ENCODE data around the gene DYRK1B. TPM values are rescaled to one million over a fixed set of nuclear protein-coding genes. Genes with fewer than 3 reads are reported as not detected.

DYRK1B gene
- total and polyA plus RNA-seq, 2 experiments from 2014 or later, result 6.5 to 8.6 TPM

DNA sequence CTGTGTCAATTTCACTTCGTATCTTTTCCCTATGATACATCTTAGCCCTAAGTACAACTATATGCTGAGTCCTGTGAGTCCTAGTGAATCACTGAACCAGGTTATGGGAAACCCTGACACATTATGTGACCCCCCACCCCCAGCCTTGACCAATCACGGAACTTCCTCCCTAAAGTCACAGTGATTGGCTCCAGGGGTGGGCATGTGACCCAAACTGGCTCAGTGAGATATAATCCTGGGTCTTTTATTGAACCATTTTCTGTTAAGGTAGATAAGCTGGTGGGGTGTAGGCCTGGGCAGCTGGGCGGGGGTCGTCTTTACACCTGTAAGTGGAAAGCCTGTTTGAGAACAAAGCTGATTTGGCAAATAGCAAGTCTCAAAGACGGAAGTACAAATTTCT is 32.0 kb upstream of the DYRK1B start:
- no peak overlapping the region for H3K4me3 Mint-ChIP-seq
- Histone ChIP-seq H3K4me3 (no peak overlapping the region), H3F3A (replicated peaks; ENCODE audit: low read depth) (no peaks in the 10 kb centered on the region), H3K79me2 (replicated peaks; ENCODE audit: insufficient read depth) (no peaks in the 10 kb centered on the region), H2AFZ (no peak overlapping the region), H3K27ac (ENCODE audit: low read depth) (no peak overlapping the region), H4K20me1 (replicated peaks; ENCODE audit: insufficient read depth) (no peaks in the 10 kb centered on the region), H3K9me2 (ENCODE audit: insufficient read depth) (no peaks in the 10 kb centered on the region), H3K27me3 (ENCODE audit: insufficient read depth) (no peaks in the 10 kb centered on the region), H3K36me3 (ENCODE audit: insufficient read depth) (no peaks in the 10 kb centered on the region), H3K4me1 (ENCODE audit: insufficient read depth) (no peaks in the 10 kb centered on the region), H3K4me2 (no peak overlapping the region)
- H3K36me3 Mint-ChIP-seq (ENCODE audit: low read depth), result no peaks in the 10 kb centered on the region
- ATAC-seq, result no peak
- DNase-seq (ENCODE audit: low spot score), result no peak
- H3K27ac Mint-ChIP-seq, result no peak overlapping the region
- peaks cover 9% of the 10 kb centered on the region for H3K27me3 Mint-ChIP-seq (ENCODE audit: insufficient read depth, low read depth, poor library complexity)
- peaks cover 8% of the 10 kb centered on the region for H3K4me1 Mint-ChIP-seq
- no peak for TF ChIP-seq JUNB (IDR thresholded peaks at IDR 0.05; ENCODE audit: unreplicated experiment)
- TF ChIP-seq EZH2phosphoT487 (IDR thresholded peaks at IDR 0.05; ENCODE audit: unreplicated experiment), result no peak
- no peak for TF ChIP-seq POLR2AphosphoS5 (IDR thresholded peaks at IDR 0.05; ENCODE audit: low read depth)
- TF ChIP-seq, protein P1, sequence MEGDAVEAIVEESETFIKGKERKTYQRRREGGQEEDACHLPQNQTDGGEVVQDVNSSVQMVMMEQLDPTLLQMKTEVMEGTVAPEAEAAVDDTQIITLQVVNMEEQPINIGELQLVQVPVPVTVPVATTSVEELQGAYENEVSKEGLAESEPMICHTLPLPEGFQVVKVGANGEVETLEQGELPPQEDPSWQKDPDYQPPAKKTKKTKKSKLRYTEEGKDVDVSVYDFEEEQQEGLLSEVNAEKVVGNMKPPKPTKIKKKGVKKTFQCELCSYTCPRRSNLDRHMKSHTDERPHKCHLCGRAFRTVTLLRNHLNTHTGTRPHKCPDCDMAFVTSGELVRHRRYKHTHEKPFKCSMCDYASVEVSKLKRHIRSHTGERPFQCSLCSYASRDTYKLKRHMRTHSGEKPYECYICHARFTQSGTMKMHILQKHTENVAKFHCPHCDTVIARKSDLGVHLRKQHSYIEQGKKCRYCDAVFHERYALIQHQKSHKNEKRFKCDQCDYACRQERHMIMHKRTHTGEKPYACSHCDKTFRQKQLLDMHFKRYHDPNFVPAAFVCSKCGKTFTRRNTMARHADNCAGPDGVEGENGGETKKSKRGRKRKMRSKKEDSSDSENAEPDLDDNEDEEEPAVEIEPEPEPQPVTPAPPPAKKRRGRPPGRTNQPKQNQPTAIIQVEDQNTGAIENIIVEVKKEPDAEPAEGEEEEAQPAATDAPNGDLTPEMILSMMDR (conservative IDR thresholded peaks at IDR 0.05; ENCODE audit: low read depth in 2 of 2), result no peak
- no peaks in the 10 kb centered on the region for H3K9me3 Mint-ChIP-seq

- Mint-ChIP-seq H3K27ac (no peak overlapping the region), H3K4me1 (peaks cover 5% of the 10 kb centered on the region), H3K36me3 (ENCODE audit: low read depth) (no peaks in the 10 kb centered on the region), H3K27me3 (ENCODE audit: insufficient read depth, low read depth, poor library complexity) (peaks cover 7% of the 10 kb centered on the region), H3K9me3 (no peaks in the 10 kb centered on the region), H3K4me3 (no peak overlapping the region)
- Histone ChIP-seq H3K79me2 (replicated peaks; ENCODE audit: insufficient read depth) (no peaks in the 10 kb centered on the region), H3F3A (replicated peaks; ENCODE audit: low read depth) (no peaks in the 10 kb centered on the region), H3K27ac (ENCODE audit: low read depth) (no peak overlapping the region), H3K36me3 (ENCODE audit: insufficient read depth) (no peaks in the 10 kb centered on the region), H4K20me1 (replicated peaks; ENCODE audit: insufficient read depth) (no peaks in the 10 kb centered on the region), H3K27me3 (ENCODE audit: insufficient read depth) (no peaks in the 10 kb centered on the region), H3K4me2 (no peak overlapping the region), H3K4me3 (no peak overlapping the region), H3K4me1 (ENCODE audit: insufficient read depth) (no peaks in the 10 kb centered on the region), H3K9me2 (ENCODE audit: insufficient read depth) (no peaks in the 10 kb centered on the region), H2AFZ (no peak overlapping the region)
- no peak for ATAC-seq
- no peak for DNase-seq (ENCODE audit: low spot score)
- TF ChIP-seq STAT1 (IDR thresholded peaks at IDR 0.05; ENCODE audit: unreplicated experiment) (no peak), ZNF331 (CRISPR knock-in tag; IDR thresholded peaks at IDR 0.05; ENCODE audit: low read depth) (no peak), EZH2phosphoT487 (IDR thresholded peaks at IDR 0.05; ENCODE audit: unreplicated experiment) (no peak), CREB1 (CRISPR knock-in tag; IDR thresholded peaks at IDR 0.05; ENCODE audit: low read depth) (no peak), ETS1 (IDR thresholded peaks at IDR 0.05) (no peak), REST (IDR thresholded peaks at IDR 0.05; ENCODE audit: unreplicated experiment) (no peak), ZNF114 (CRISPR knock-in tag; IDR thresholded peaks at IDR 0.05) (no peak), EZH2 (IDR thresholded peaks at IDR 0.05; ENCODE audit: low read depth, unreplicated experiment) (no peak), NANOG (IDR thresholded peaks at IDR 0.05; ENCODE audit: borderline replicate concordance) (no peak), POLR2AphosphoS5 (IDR thresholded peaks at IDR 0.05; ENCODE audit: low read depth) (no peak), JUNB (IDR thresholded peaks at IDR 0.05; ENCODE audit: unreplicated experiment) (no peak)
- TF ChIP-seq, protein P1 (conservative IDR thresholded peaks at IDR 0.05; ENCODE audit: low read depth in 2 of 2), result no peak
Observed at GRCh38 chr19:39865186-39865585, 31.2 kb upstream of the DYRK1B start.

Data from GM23338 (cell line).